ENCODE results near the gene DNAJC9.
A peak's percentile ranks its signal among the peaks of the same experiment; 100 is the strongest.
"Not testable (repeated sequence)": the region's sequence is repeated elsewhere in the genome, so short reads cannot be mapped to it uniquely, and the experiment has no call there.

DNAJC9 gene

DNA sequence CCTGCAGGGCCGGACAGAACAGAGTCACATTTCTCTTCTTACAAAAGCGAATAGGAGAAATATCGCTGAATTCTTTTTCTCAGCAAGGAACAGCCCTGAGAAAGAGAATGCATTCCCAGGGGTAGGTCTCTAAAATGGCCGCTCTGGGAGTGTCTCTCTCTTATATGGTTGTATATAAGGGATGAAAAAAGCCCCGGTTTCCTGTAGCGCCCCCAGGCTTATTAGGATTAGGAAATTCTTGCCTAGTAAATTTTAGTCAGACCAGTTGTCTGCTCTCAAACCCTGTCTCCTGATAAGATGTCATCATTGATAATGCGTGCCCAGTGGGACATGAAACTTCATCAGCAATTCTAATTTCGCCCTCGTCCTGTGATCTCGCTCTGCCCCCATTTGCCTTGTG lies 11.6 kb upstream of the DNAJC9 start:
- not testable (repeated sequence) for H3K9me3 ChIP-seq (ENCODE audit: control insufficient read depth in 2 of 2, low read length in 2 of 2); H3K4me1 ChIP-seq (ENCODE audit: control insufficient read depth, insufficient read depth, low read length); H3K4me3 ChIP-seq (ENCODE audit: low read length in 2 of 2)

GRCh38 chr10:73253225-73253555 lies 6.1 kb upstream of the DNAJC9 start:
- peak overlapping the region; percentile 97 to 99 for H3K4me3 ChIP-seq (ENCODE audit: low read length in 2 of 2)
- peaks cover 0 to 9% of the 10 kb centered on the region in 2 donors for H3K36me3 ChIP-seq (ENCODE audit: control insufficient read depth in 2 of 2, insufficient read depth in 2 of 2, low read length in 2 of 2)
- H3K27me3 ChIP-seq (ENCODE audit: control insufficient read depth in 1 of 2, insufficient read depth in 2 of 2, low read length in 2 of 2) = no peaks in the 10 kb centered on the region
- H3K27ac ChIP-seq (ENCODE audit: low read length) = peak overlapping the region; percentile 92
- H3K9me3 ChIP-seq (ENCODE audit: control insufficient read depth in 2 of 2, low read length in 2 of 2) = no peaks in the 10 kb centered on the region
- peaks cover 22% of the 10 kb centered on the region for H3K4me1 ChIP-seq (ENCODE audit: control insufficient read depth, insufficient read depth, low read length)
- H3K9ac ChIP-seq (ENCODE audit: low read length in 2 of 2) = peak overlapping the region; percentile 93 to 98

More for the DNA sequence above, 11.6 kb upstream of the DNAJC9 start:
- not testable (repeated sequence) for H3K9ac ChIP-seq (ENCODE audit: low read length in 2 of 2); H3K27ac ChIP-seq (ENCODE audit: low read length); H3K27me3 ChIP-seq (ENCODE audit: control insufficient read depth in 1 of 2, insufficient read depth in 2 of 2, low read length in 2 of 2); H3K36me3 ChIP-seq (ENCODE audit: control insufficient read depth in 2 of 2, insufficient read depth in 2 of 2, low read length in 2 of 2)

DNA sequence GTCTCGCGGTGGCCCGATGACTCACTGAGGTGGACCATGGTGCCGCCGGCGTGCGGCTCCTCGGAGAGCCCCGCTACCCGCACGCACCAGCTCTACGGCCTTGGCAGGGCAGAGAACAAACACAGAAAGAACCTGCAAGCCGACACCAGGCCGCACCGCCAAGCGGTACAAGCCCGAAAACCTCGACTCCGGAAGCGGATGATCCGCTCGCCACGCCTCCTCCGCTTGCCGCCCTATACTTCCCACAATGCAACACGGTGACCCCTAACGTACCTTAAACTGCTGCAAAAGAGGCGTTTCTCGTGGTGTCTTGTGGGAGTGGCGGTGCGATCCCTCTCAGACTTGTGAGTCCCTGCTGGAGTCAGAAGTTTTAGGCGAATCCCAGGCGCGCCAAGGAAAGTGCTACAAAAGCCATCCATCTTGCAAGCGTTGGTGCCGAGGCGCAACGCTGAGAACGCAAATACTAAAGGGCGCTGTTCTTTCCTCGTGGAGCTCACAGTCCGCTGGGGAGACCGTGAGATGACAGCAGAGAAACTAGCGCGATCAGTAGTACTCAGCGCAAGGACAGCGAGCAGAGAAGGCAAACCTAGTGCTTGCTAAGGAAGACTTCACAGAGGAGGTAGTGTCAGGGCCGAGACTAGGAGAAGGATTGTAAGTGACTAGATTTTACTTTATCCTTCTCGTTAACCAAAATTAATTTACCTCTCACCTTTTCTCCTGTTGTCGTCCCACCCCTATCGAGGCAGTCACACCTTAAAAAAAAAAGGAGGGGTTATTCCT lies 5.6 kb upstream of the DNAJC9 start, which contains the start of gene MRPS16:
Gene MRPS16, minus strand, starts transcription at position 200 of the 780 bp plus-strand sequence. Its CDS starts 162 bp downstream, at position 38.
- Histone ChIP-seq H3K36me3 (ENCODE audit: control insufficient read depth in 2 of 2, insufficient read depth in 2 of 2, low read length in 2 of 2) (peaks cover 0 to 9% of the 10 kb centered on the region in 2 donors), H3K4me1 (ENCODE audit: control insufficient read depth, insufficient read depth, low read length) (peaks cover 24% of the 10 kb centered on the region), H3K9me3 (ENCODE audit: control insufficient read depth in 2 of 2, low read length in 2 of 2) (no peaks in the 10 kb centered on the region), H3K27me3 (ENCODE audit: control insufficient read depth in 1 of 2, insufficient read depth in 2 of 2, low read length in 2 of 2) (no peaks in the 10 kb centered on the region), H3K4me3 (ENCODE audit: low read length in 2 of 2) (peak within 1 kb of the TSS; percentile 97 to 99), H3K27ac (ENCODE audit: low read length) (peak within 1 kb of the TSS; percentile 92), H3K9ac (ENCODE audit: low read length in 2 of 2) (peak within 1 kb of the TSS; percentile 93 to 98)

- peak overlapping the region; percentile 92 for H3K27ac ChIP-seq (ENCODE audit: low read length)
- H3K9ac ChIP-seq (ENCODE audit: low read length in 2 of 2) = peak overlapping the region; percentile 93 to 98
- no peaks in the 10 kb centered on the region for H3K27me3 ChIP-seq (ENCODE audit: control insufficient read depth in 1 of 2, insufficient read depth in 2 of 2, low read length in 2 of 2)
- peaks cover 0 to 9% of the 10 kb centered on the region in 2 donors for H3K36me3 ChIP-seq (ENCODE audit: control insufficient read depth in 2 of 2, insufficient read depth in 2 of 2, low read length in 2 of 2)
- H3K4me3 ChIP-seq (ENCODE audit: low read length in 2 of 2) = peak overlapping the region; percentile 97 to 99
- no peaks in the 10 kb centered on the region for H3K9me3 ChIP-seq (ENCODE audit: control insufficient read depth in 2 of 2, low read length in 2 of 2)
- peaks cover 26% of the 10 kb centered on the region for H3K4me1 ChIP-seq (ENCODE audit: control insufficient read depth, insufficient read depth, low read length)
These were observed 4.8 kb upstream of the DNAJC9 start for GRCh38 chr10:73251683-73252444.

- Histone ChIP-seq H3K27ac (ENCODE audit: low read length) (no peak overlapping the region), H3K9me3 (ENCODE audit: control insufficient read depth in 2 of 2, low read length in 2 of 2) (no peaks in the 10 kb centered on the region), H3K4me3 (ENCODE audit: low read length in 2 of 2) (no peak overlapping the region), H3K9ac (ENCODE audit: low read length in 2 of 2) (no peak overlapping the region), H3K27me3 (ENCODE audit: control insufficient read depth in 1 of 2, insufficient read depth in 2 of 2, low read length in 2 of 2) (no peaks in the 10 kb centered on the region), H3K4me1 (ENCODE audit: control insufficient read depth, insufficient read depth, low read length) (peaks cover 25% of the 10 kb centered on the region), H3K36me3 (ENCODE audit: control insufficient read depth in 2 of 2, insufficient read depth in 2 of 2, low read length in 2 of 2) (peaks cover 5 to 19% of the 10 kb centered on the region in 2 donors)
These were observed 1.2 kb upstream of the DNAJC9 start for GRCh38 chr10:73248259-73248724.

DNA sequence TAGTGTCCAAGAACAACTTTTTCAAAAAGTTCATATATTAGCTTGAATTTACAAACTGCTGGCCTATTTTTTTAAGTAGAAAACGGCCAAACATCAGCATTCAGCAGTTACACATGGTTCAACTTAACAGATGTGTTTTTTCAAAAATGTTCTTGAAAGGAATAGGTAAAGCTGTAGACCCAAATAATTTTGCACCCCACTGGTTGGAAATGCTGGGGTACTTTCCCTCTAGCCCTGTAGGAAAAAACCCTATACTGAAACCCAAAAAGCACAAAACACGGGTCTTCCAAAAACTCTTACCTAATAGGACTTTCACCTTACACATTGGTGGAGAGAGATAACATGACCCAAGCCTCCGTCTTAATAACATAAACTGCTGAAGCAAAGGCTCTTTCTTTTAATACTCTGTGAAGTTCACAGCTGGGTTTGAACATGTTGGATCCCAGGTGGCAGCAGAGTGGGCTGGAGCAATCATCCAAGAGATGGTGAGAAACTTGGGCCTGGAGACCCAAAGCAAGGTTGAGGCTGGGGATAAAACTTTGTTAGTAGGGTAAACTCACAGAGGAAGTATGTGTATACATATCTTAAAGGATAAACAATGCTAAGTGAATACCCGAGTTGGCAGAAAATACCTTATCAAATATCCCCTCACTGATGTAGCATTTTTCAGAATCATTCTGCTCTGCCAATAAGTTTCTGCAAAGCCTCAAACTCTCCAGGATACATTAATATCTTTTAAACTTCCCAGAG lies 629 bp upstream of the DNAJC9 start:
- no peaks in the 10 kb centered on the region for H3K27me3 ChIP-seq (ENCODE audit: control insufficient read depth in 1 of 2, insufficient read depth in 2 of 2, low read length in 2 of 2)
- peak overlapping the region; percentile 88 to 90 for H3K4me3 ChIP-seq (ENCODE audit: low read length in 2 of 2)
- H3K36me3 ChIP-seq (ENCODE audit: control insufficient read depth in 2 of 2, insufficient read depth in 2 of 2, low read length in 2 of 2) = peaks cover 5 to 24% of the 10 kb centered on the region in 2 donors
- peak overlapping the region; percentile 69 for H3K27ac ChIP-seq (ENCODE audit: low read length)
- peaks cover 21% of the 10 kb centered on the region for H3K4me1 ChIP-seq (ENCODE audit: control insufficient read depth, insufficient read depth, low read length)
- peak overlapping the region; percentile 77 to 84 for H3K9ac ChIP-seq (ENCODE audit: low read length in 2 of 2)
- no peaks in the 10 kb centered on the region for H3K9me3 ChIP-seq (ENCODE audit: control insufficient read depth in 2 of 2, low read length in 2 of 2)

- Histone ChIP-seq H3K27ac (ENCODE audit: low read length) (peak overlapping the region; percentile 69), H3K27me3 (ENCODE audit: control insufficient read depth in 1 of 2, insufficient read depth in 2 of 2, low read length in 2 of 2) (no peaks in the 10 kb centered on the region), H3K9ac (ENCODE audit: low read length in 2 of 2) (peak overlapping the region; percentile 77 to 84), H3K4me3 (ENCODE audit: low read length in 2 of 2) (peak overlapping the region; percentile 88 to 90), H3K4me1 (ENCODE audit: control insufficient read depth, insufficient read depth, low read length) (peaks cover 11% of the 10 kb centered on the region), H3K9me3 (ENCODE audit: control insufficient read depth in 2 of 2, low read length in 2 of 2) (no peaks in the 10 kb centered on the region), H3K36me3 (ENCODE audit: control insufficient read depth in 2 of 2, insufficient read depth in 2 of 2, low read length in 2 of 2) (peaks cover 6 to 30% of the 10 kb centered on the region in 2 donors)
These were observed 771 bp downstream of the DNAJC9 start for GRCh38 chr10:73246322-73246645.

GRCh38 chr10:73244866-73245477 lies 2.1 kb downstream of the DNAJC9 start:
- Histone ChIP-seq H3K4me3 (ENCODE audit: low read length in 2 of 2) (no peak overlapping the region), H3K4me1 (ENCODE audit: control insufficient read depth, insufficient read depth, low read length) (peaks cover 8% of the 10 kb centered on the region), H3K27me3 (ENCODE audit: control insufficient read depth in 1 of 2, insufficient read depth in 2 of 2, low read length in 2 of 2) (no peaks in the 10 kb centered on the region), H3K9me3 (ENCODE audit: control insufficient read depth in 2 of 2, low read length in 2 of 2) (no peaks in the 10 kb centered on the region), H3K36me3 (ENCODE audit: control insufficient read depth in 2 of 2, insufficient read depth in 2 of 2, low read length in 2 of 2) (peaks cover 16 to 31% of the 10 kb centered on the region in 2 donors), H3K27ac (ENCODE audit: low read length) (no peak overlapping the region), H3K9ac (ENCODE audit: low read length in 2 of 2) (peak overlapping the region in 1 of 2 donors; percentile 5)

GRCh38 chr10:73239908-73240307 lies 7.1 kb downstream of the DNAJC9 start:
- Histone ChIP-seq H3K36me3 (ENCODE audit: control insufficient read depth in 2 of 2, insufficient read depth in 2 of 2, low read length in 2 of 2) (peaks cover 21 to 35% of the 10 kb centered on the region in 2 donors), H3K4me3 (ENCODE audit: low read length in 2 of 2) (no peak overlapping the region), H3K27ac (ENCODE audit: low read length) (no peak overlapping the region), H3K9ac (ENCODE audit: low read length in 2 of 2) (no peak overlapping the region), H3K4me1 (ENCODE audit: control insufficient read depth, insufficient read depth, low read length) (peaks cover 2% of the 10 kb centered on the region), H3K9me3 (ENCODE audit: control insufficient read depth in 2 of 2, low read length in 2 of 2) (no peaks in the 10 kb centered on the region), H3K27me3 (ENCODE audit: control insufficient read depth in 1 of 2, insufficient read depth in 2 of 2, low read length in 2 of 2) (no peaks in the 10 kb centered on the region)

DNA sequence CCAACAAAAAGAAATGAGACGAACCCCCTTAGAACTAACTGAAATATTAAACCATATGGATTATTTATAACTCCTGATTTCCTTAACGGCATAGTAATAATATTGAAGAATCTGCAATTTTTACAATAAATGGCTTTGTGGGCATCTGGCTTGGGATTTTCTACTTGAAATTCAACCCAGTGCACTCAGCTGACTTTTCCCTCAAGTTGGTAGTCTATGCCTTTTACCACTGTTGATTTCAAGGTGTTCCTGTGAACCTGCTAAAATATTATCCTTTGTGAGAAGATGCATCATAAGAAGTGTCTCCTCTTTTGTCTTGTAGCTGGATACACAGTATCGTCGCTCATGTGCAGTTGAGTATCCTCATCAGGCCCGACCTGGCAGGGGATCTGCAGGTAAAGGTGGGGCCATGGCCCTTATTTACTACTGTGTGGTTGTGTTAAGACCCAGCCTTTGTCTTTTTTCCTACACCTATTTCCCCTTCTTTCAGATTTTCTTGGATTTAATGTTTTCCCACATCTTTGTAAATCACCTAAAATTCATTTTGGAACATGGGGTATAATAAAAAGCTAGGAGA lies 8.0 kb downstream of the DNAJC9 start:
- Histone ChIP-seq H3K36me3 (ENCODE audit: control insufficient read depth in 2 of 2, insufficient read depth in 2 of 2, low read length in 2 of 2) (peaks cover 23 to 35% of the 10 kb centered on the region in 2 donors), H3K27ac (ENCODE audit: low read length) (no peak overlapping the region), H3K4me1 (ENCODE audit: control insufficient read depth, insufficient read depth, low read length) (no peaks in the 10 kb centered on the region)

More for the DNA sequence above, 8.0 kb downstream of the DNAJC9 start:
- H3K9ac ChIP-seq (ENCODE audit: low read length in 2 of 2) = no peak overlapping the region
- no peaks in the 10 kb centered on the region for H3K27me3 ChIP-seq (ENCODE audit: control insufficient read depth in 1 of 2, insufficient read depth in 2 of 2, low read length in 2 of 2)
- no peaks in the 10 kb centered on the region for H3K9me3 ChIP-seq (ENCODE audit: control insufficient read depth in 2 of 2, low read length in 2 of 2)
- no peak overlapping the region for H3K4me3 ChIP-seq (ENCODE audit: low read length in 2 of 2)

Data from stomach smooth muscle (tissue), 2 donors.